ENCODE data around the gene UROS. TPM values are rescaled to one million over a fixed set of nuclear protein-coding genes. Genes with fewer than 3 reads are reported as not detected.

The UROS gene
- 60.4 to 67.0 TPM (median 61.7 TPM) in 5 replicates for total RNA-seq (2022; extraction: Qiagen RNA extraction; ENCODE audit: low read depth)

DNA sequence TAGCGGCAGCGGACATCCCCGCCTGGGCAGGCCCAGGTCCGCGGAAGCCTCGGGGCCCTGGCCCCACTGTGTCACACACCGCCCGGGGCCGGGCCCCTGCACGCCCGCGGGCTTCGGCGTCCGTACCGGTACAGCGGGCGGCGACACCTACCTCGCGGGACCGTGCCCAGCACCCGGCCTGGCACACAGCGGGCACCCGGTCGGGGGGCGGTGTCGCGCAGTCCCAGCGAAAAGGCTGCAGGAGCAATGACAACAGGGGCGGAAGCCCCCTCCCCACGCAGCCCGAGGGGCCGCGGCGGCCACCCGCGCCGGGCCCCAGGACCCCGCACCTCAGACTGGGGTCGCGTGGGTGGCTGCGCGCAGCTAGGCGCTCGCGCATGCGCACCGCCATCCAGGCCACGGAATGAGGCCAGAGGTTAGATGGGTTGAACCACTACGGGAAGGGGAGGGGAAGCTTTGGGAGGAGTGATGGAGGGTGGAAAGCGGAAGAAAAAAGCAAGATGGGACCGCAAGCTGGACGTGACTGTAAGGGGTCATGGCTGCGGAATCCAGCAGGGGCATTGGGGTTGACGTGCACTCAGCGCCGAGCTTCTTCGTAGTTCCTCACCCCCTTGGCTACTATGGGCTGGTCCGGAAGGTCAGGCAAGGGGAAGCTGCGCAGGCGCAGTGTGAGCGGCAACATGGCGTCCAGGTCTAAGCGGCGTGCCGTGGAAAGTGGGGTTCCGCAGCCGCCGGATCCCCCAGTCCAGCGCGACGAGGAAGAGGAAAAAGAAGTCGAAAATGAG, at the start of gene UROS, which contains the start of gene BCCIP:
Gene UROS, minus strand, starts transcription at position 381 of the 785 bp plus-strand sequence. CDS start 6,759 bp downstream, outside the sequence.
Gene BCCIP, plus strand, starts transcription at position 669 of the 785 bp plus-strand sequence. Its CDS starts 12 bp downstream, at position 681.

DNA sequence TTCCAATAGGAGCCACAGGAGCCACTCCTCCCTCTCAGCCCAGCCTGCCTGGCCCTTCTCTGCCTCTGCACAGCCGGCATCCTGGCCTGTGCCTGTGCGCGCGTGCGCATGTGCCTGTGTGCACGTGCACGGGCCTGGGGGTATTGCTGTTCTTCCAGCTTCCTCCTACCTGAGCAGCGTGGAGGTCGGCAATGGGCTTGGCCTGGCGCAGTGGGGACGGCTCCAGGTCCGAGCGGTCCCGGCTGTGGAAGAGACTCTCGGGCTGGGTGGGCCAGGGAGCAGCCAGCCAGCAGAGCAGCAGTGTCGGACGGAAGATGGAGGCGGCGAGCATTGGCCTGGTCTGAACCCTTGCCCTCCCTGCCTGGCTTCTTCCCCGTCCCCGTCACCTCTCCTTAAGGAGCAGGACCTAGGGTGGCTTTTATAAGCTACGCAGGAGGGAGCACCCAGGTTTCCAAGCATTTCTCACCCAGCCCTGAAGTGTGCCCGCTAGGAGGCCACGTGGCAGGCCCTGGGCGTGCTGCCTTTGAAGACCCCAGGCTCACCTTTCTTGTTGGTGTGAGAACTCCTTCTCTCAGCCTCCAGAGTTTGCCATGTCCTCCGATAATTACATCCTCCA, 47.5 kb downstream of the UROS start, which contains the start of gene MMP21:
Gene MMP21, minus strand, starts transcription at position 331 of the 616 bp plus-strand sequence. Its CDS starts 0 bp downstream, at position 331.

Other genes with a start within 250 kb of the UROS start
- not detected in 5 replicates for gene TEX36, start 140.1 kb downstream of the UROS start, total RNA-seq (2022; extraction: Qiagen RNA extraction; ENCODE audit: low read depth)
- gene EDRF1, start 103.5 kb downstream of the UROS start, total RNA-seq (2022; extraction: Qiagen RNA extraction; ENCODE audit: low read depth): 14.3 to 20.3 TPM (median 19.8 TPM) in 5 replicates
- gene MMP21, start 47.4 kb downstream of the UROS start, total RNA-seq (2022; extraction: Qiagen RNA extraction; ENCODE audit: low read depth): 0.03 TPM in 1 of 5 replicates, not detected in the others
- gene BCCIP, start 288 bp upstream of the UROS start, total RNA-seq (2022; extraction: Qiagen RNA extraction; ENCODE audit: low read depth): 120 to 145 TPM (median 128 TPM) in 5 replicates
- gene DHX32, start 58.0 kb upstream of the UROS start, total RNA-seq (2022; extraction: Qiagen RNA extraction; ENCODE audit: low read depth): 39.7 to 51.2 TPM (median 49.9 TPM) in 5 replicates
- gene FANK1, start 73.3 kb upstream of the UROS start, total RNA-seq (2022; extraction: Qiagen RNA extraction; ENCODE audit: low read depth): 2.9 to 5.7 TPM (median 4.2 TPM) in 5 replicates

Data from A549 treated with DMSO at 1 μM for 4 hours (cell line).